WTC11 (cell line): ENCODE measurements around the gene C14orf93. TPM values are rescaled to one million over a fixed set of nuclear protein-coding genes. Genes with fewer than 3 reads are reported as not detected.

Source experiments
- ATAC-seq: fragments of 200-7000 bp; cut with Tn5 transposase; 2 replicates; pipeline ENCODE4 v1.10.0; 2021; ENCODE audit warnings: mild to moderate bottlenecking, moderate library complexity
- CTCF ChIA-PET: fragments of 300-600 bp; sonication (Branson Sonifier 250); formaldehyde crosslinking; loops from one replicate; lab custom pipeline; 2021; ENCODE audit warnings: antibody characterized with exemption; lab: Charles Lee
- POLR2A ChIA-PET: fragments of 350-600 bp; sonication (Branson Sonifier 250); formaldehyde crosslinking; loops from one replicate; lab custom pipeline; 2021; ENCODE audit warnings: antibody characterized with exemption; lab: Charles Lee
- DNase-seq: peaks from one replicate; pipeline ENCODE4 v3.0.0; 2021; ENCODE audit warnings: low spot score
- H3K27ac Mint-ChIP-seq: 2 replicates; pipeline ENCODE4 v1.8.0; 2021; ENCODE audit warnings: mixed read lengths
- H3K27me3 Mint-ChIP-seq: 2 replicates; pipeline ENCODE4 v1.8.0; 2021; ENCODE audit warnings: low read depth, mild to moderate bottlenecking, moderate library complexity, mixed read lengths
- H3K36me3 Mint-ChIP-seq: 2 replicates; pipeline ENCODE4 v1.8.0; 2021; ENCODE audit warnings: mixed read lengths
- H3K4me1 Mint-ChIP-seq: 2 replicates; pipeline ENCODE4 v1.8.0; 2022; ENCODE audit warnings: mixed read lengths
- H3K4me3 Mint-ChIP-seq: 2 replicates; pipeline ENCODE4 v1.8.0; 2021; ENCODE audit warnings: mild to moderate bottlenecking, moderate library complexity, mixed read lengths
- H3K9me3 Mint-ChIP-seq: 2 replicates; pipeline ENCODE4 v1.8.0; 2021; ENCODE audit warnings: mixed read lengths
- AFF4 ChIP-seq: sonication (generic); formaldehyde crosslinking; IDR thresholded peaks from 2 replicates; pipeline ENCODE4 v1.8.1; 2023; ENCODE audit warnings: mild to moderate bottlenecking, missing genetic modification reagents, borderline replicate concordance
- ATF1 ChIP-seq: sonication (generic); formaldehyde crosslinking; IDR thresholded peaks from 2 replicates; pipeline ENCODE4 v1.8.1; 2023; ENCODE audit warnings: mild to moderate bottlenecking, moderate library complexity, missing genetic modification reagents
- ATF6 ChIP-seq: sonication (generic); formaldehyde crosslinking; IDR thresholded peaks from 2 replicates; pipeline ENCODE4 v1.8.1; 2023; ENCODE audit warnings: mild to moderate bottlenecking, missing genetic modification reagents
- CREB1 ChIP-seq: sonication (generic); formaldehyde crosslinking; IDR thresholded peaks from 2 replicates; pipeline ENCODE4 v1.8.0; 2023; ENCODE audit warnings: mild to moderate bottlenecking, missing genetic modification reagents
- ESRRA ChIP-seq: sonication (generic); formaldehyde crosslinking; IDR thresholded peaks from 2 replicates; pipeline ENCODE4 v1.8.1; 2022; ENCODE audit warnings: mild to moderate bottlenecking, missing genetic modification reagents, borderline replicate concordance
- ETV6 ChIP-seq: sonication (generic); formaldehyde crosslinking; IDR thresholded peaks from 2 replicates; pipeline ENCODE4 v1.8.1; 2022; ENCODE audit warnings: mild to moderate bottlenecking, missing genetic modification reagents
- FOXJ3 ChIP-seq: sonication (generic); formaldehyde crosslinking; IDR thresholded peaks from 2 replicates; pipeline ENCODE4 v1.9.0; 2021; ENCODE audit warnings: missing genetic modification reagents, mild to moderate bottlenecking, borderline replicate concordance
- FOXP1 ChIP-seq: sonication (generic); formaldehyde crosslinking; IDR thresholded peaks from 2 replicates; pipeline ENCODE4 v1.8.0; 2022; ENCODE audit warnings: missing genetic modification reagents, mild to moderate bottlenecking, moderate library complexity, borderline replicate concordance
- HMGA2 ChIP-seq: fragments of 250-450 bp; sonication (Bioruptor Pico); IDR thresholded peaks from 2 replicates; pipeline ENCODE4 v1.4.0; 2021; ENCODE audit warnings: mild to moderate bottlenecking, moderate library complexity
- IRF1 ChIP-seq: sonication (generic); formaldehyde crosslinking; IDR thresholded peaks from 2 replicates; pipeline ENCODE4 v1.8.0; 2023; ENCODE audit warnings: missing genetic modification reagents
- NFE2L1 ChIP-seq: sonication (generic); formaldehyde crosslinking; IDR thresholded peaks from 2 replicates; pipeline ENCODE4 v1.8.1; 2023; ENCODE audit warnings: missing genetic modification reagents
- SOX15 ChIP-seq: fragments of 250-450 bp; sonication (Bioruptor Pico); IDR thresholded peaks from 2 replicates; pipeline ENCODE4 v1.9.0; 2021; ENCODE audit warnings: mild to moderate bottlenecking
- ZNF416 ChIP-seq: fragments of 250-450 bp; sonication (Bioruptor Pico); IDR thresholded peaks from 2 replicates; pipeline ENCODE4 v1.9.0; 2021; ENCODE audit warnings: mild to moderate bottlenecking, inconsistent platforms
- ZNF423 ChIP-seq: fragments of 250-450 bp; sonication (Bioruptor Pico); IDR thresholded peaks from 2 replicates; pipeline ENCODE4 v2.1.2; 2022; ENCODE audit warnings: mild to moderate bottlenecking, moderate library complexity
- total RNA-seq: library from RNA; stranded (reverse); gene quantifications from 3 replicates; pipeline ENCODE4 v1.2.3, GENCODE V29; 2021
- TF ChIP-seq, protein P1 (sequence below): fragments of 250-450 bp; sonication (Bioruptor Pico); IDR thresholded peaks from 2 replicates; pipeline ENCODE4 v1.9.0; 2021; ENCODE audit warnings: mild to moderate bottlenecking
- TF ChIP-seq, protein P2 (sequence below): fragments of 250-450 bp; sonication (Bioruptor Pico); IDR thresholded peaks from 2 replicates; pipeline ENCODE4 v1.9.0; 2021; ENCODE audit warnings: mild to moderate bottlenecking
- TF ChIP-seq, protein P3 (sequence below): sonication (generic); formaldehyde crosslinking; IDR thresholded peaks from 2 replicates; pipeline ENCODE4 v1.8.0; 2022; ENCODE audit warnings: mild to moderate bottlenecking, missing genetic modification reagents
- TF ChIP-seq, protein P4 (sequence below): fragments of 250-450 bp; sonication (Bioruptor Pico); IDR thresholded peaks from 2 replicates; pipeline ENCODE4 v2.1.2; 2022; ENCODE audit warnings: mild to moderate bottlenecking, moderate library complexity

C14orf93 gene
- total RNA-seq, 1 experiment from 2014 or later, result 8.1 TPM

- DNase-seq, result no peak
- Mint-ChIP-seq H3K9me3 (no peaks in the 10 kb centered on the region), H3K36me3 (peaks cover 3% of the 10 kb centered on the region), H3K4me3 (no peak overlapping the region), H3K27ac (0 out of 2 replicates have a peak overlapping the region, but pooled peaks have one; percentile 3), H3K4me1 (peaks cover 9% of the 10 kb centered on the region; the same call in 1 of the 2 replicates), H3K27me3 (no peaks in the 10 kb centered on the region)
- ChIA-PET CTCF (interaction anchor here (0.6 to 5.8 kb wide), 12 partner anchors 9 to 114 kb away, joined by 3 to 44 read pairs (median 8); partner anchors contain the start of genes CDH24 and PRMT5), POLR2A (interaction anchor here (1.0 kb wide), 1 partner anchor 22 kb away, joined by 3 read pairs; no protein-coding TSS in a partner anchor)
- ATAC-seq, result no peak
- TF ChIP-seq HMGA2 (CRISPR knock-in tag) (no peak), FOXJ3 (CRISPR knock-in tag) (no peak), CREB1 (CRISPR knock-in tag) (no peak), AFF4 (no peak), IRF1 (CRISPR knock-in tag) (no peak), FOXP1 (CRISPR knock-in tag) (no peak), NFE2L1 (CRISPR knock-in tag) (no peak), ETV6 (CRISPR knock-in tag) (no peak), ATF1 (CRISPR knock-in tag) (no peak), ZNF416 (CRISPR knock-in tag) (no peak), ESRRA (CRISPR knock-in tag) (no peak), ATF6 (CRISPR knock-in tag) (no peak), ZNF423 (CRISPR knock-in tag) (no peak), SOX15 (no peak)
- TF ChIP-seq, protein P1, sequence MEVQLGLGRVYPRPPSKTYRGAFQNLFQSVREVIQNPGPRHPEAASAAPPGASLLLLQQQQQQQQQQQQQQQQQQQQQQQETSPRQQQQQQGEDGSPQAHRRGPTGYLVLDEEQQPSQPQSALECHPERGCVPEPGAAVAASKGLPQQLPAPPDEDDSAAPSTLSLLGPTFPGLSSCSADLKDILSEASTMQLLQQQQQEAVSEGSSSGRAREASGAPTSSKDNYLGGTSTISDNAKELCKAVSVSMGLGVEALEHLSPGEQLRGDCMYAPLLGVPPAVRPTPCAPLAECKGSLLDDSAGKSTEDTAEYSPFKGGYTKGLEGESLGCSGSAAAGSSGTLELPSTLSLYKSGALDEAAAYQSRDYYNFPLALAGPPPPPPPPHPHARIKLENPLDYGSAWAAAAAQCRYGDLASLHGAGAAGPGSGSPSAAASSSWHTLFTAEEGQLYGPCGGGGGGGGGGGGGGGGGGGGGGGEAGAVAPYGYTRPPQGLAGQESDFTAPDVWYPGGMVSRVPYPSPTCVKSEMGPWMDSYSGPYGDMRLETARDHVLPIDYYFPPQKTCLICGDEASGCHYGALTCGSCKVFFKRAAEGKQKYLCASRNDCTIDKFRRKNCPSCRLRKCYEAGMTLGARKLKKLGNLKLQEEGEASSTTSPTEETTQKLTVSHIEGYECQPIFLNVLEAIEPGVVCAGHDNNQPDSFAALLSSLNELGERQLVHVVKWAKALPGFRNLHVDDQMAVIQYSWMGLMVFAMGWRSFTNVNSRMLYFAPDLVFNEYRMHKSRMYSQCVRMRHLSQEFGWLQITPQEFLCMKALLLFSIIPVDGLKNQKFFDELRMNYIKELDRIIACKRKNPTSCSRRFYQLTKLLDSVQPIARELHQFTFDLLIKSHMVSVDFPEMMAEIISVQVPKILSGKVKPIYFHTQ (CRISPR knock-in tag), result no peak
- TF ChIP-seq, protein P2, sequence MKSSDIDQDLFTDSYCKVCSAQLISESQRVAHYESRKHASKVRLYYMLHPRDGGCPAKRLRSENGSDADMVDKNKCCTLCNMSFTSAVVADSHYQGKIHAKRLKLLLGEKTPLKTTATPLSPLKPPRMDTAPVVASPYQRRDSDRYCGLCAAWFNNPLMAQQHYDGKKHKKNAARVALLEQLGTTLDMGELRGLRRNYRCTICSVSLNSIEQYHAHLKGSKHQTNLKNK (CRISPR knock-in tag), result no peak
- TF ChIP-seq, protein P3, sequence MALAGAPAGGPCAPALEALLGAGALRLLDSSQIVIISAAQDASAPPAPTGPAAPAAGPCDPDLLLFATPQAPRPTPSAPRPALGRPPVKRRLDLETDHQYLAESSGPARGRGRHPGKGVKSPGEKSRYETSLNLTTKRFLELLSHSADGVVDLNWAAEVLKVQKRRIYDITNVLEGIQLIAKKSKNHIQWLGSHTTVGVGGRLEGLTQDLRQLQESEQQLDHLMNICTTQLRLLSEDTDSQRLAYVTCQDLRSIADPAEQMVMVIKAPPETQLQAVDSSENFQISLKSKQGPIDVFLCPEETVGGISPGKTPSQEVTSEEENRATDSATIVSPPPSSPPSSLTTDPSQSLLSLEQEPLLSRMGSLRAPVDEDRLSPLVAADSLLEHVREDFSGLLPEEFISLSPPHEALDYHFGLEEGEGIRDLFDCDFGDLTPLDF (CRISPR knock-in tag), result no peak
- TF ChIP-seq, protein P4, sequence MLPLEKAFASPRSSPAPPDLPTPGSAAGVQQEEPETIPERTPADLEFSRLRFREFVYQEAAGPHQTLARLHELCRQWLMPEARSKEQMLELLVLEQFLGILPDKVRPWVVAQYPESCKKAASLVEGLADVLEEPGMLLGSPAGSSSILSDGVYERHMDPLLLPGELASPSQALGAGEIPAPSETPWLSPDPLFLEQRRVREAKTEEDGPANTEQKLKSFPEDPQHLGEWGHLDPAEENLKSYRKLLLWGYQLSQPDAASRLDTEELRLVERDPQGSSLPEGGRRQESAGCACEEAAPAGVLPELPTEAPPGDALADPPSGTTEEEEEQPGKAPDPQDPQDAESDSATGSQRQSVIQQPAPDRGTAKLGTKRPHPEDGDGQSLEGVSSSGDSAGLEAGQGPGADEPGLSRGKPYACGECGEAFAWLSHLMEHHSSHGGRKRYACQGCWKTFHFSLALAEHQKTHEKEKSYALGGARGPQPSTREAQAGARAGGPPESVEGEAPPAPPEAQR (CRISPR knock-in tag), result no peak
- TF ChIP-seq, all 79 proteins: peak for 0
These were observed 33.2 kb upstream of the C14orf93 start for GRCh38 chr14:23043145-23043544.
